ENCODE measurements around the gene MAPK6.

The MAPK6 gene

GRCh38 chr15:52010633-52011595 lies 8.1 kb upstream of the MAPK6 start:
- peak; percentile 94 for DNase-seq (ENCODE audit: low read depth)
- peak overlapping the region; percentile 35 for H3K4me3 ChIP-seq (ENCODE audit: low read depth, low read length)
- TF ChIP-seq, protein P1, sequence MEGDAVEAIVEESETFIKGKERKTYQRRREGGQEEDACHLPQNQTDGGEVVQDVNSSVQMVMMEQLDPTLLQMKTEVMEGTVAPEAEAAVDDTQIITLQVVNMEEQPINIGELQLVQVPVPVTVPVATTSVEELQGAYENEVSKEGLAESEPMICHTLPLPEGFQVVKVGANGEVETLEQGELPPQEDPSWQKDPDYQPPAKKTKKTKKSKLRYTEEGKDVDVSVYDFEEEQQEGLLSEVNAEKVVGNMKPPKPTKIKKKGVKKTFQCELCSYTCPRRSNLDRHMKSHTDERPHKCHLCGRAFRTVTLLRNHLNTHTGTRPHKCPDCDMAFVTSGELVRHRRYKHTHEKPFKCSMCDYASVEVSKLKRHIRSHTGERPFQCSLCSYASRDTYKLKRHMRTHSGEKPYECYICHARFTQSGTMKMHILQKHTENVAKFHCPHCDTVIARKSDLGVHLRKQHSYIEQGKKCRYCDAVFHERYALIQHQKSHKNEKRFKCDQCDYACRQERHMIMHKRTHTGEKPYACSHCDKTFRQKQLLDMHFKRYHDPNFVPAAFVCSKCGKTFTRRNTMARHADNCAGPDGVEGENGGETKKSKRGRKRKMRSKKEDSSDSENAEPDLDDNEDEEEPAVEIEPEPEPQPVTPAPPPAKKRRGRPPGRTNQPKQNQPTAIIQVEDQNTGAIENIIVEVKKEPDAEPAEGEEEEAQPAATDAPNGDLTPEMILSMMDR (IDR thresholded peaks at IDR 0.05; ENCODE audit: insufficient read depth, low read depth, low read length, missing control alignments): no peak

DNA sequence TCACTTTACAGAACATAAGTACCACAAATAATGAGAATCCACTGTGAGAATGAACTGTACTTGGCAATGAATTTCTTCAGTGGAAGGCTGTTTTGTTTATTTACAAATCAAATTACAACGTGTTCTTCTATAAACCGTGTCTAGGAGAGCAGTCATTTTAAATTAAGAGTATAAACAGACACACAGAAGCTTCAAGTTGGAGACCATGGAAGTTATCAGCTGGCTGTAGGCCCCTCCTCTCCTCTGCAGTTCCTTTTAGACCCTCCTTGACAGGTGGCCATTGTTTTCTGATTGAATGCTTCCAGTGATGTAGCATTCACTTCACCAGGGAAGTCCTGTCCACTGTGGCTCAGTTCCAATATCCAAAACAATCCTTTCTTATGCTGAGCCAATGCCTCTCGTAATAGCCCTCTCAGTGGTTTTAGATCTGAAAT lies 7.3 kb upstream of the MAPK6 start:
- TF ChIP-seq, protein P1 (IDR thresholded peaks at IDR 0.05; ENCODE audit: insufficient read depth, low read depth, low read length, missing control alignments): no peak
- H3K4me3 ChIP-seq (ENCODE audit: low read depth, low read length): no peak overlapping the region
- peak; percentile 25 for DNase-seq (ENCODE audit: low read depth)

DNA sequence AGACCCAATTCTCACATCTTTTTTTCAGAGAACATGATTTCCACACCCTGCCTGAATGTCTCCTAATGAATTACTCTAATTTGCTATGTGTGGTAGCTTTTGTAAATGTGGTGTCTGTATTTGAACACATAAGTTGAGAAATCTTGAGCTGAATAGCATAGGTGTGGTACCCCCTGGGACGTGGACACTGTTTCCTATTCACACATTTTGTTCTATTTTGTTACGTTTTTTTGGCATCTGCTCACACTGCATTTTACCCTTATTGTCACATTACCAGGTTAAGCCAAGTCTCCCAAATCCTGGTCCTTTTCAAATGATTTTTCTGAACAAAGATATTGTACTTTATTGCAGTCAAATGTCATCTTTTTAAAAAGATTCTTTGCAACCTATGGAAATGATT lies 6.8 kb upstream of the MAPK6 start:
- H3K4me3 ChIP-seq (ENCODE audit: low read depth, low read length): no peak overlapping the region
- TF ChIP-seq, protein P1 (IDR thresholded peaks at IDR 0.05; ENCODE audit: insufficient read depth, low read depth, low read length, missing control alignments): no peak
- DNase-seq (ENCODE audit: low read depth): no peak

DNA sequence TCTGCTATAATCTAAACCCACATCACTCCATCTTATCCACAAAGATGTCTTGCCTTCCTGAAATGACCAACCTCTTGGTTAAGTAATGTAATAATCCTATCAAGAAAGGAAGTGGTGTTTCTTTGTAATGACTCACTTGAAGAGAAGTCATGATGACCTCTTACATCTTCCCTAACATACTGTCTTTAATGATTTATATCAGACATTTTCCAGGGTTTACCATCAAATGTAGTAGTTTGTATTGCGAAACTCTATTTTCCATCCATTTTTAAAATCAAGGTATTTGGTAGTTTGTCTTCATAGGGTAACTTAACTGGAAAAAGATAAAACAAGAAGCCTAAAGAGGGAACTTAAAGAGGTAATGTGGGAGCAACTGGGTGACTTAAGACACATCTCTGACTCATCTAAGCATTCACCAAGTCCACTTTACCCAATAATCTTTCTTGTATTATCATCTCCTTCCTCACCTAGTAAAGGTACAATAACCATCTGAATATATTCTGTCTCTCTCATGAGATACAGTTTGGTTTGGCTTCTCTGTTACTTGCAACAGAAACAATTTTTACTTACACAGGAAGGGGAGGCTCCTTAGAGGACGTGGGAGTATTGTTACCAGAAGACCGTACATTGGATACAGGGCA lies 5.7 kb upstream of the MAPK6 start:
- H3K4me3 ChIP-seq (ENCODE audit: low read depth, low read length): no peak overlapping the region
- TF ChIP-seq, protein P1 (IDR thresholded peaks at IDR 0.05; ENCODE audit: insufficient read depth, low read depth, low read length, missing control alignments): no peak
- DNase-seq (ENCODE audit: low read depth): peak; percentile 73

DNA sequence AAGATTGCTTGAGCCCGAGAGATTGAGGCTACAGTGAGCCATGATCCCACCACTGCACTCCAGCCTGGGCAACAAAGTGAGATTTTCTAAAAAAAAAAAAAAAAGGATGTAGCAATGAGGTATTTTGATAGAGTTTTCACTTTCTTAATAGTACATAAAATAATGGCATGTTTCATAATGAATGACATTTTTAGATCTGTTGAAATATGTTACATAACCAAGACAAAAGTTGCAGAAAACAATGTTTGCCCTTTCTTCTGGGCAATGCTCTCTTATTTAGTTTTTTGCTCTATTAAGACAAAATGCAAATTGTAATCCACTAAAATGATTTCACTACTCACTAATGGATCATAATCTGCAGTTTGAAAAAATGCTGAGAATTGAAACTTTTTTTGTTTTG lies 4.4 kb upstream of the MAPK6 start:
- H3K4me3 ChIP-seq (ENCODE audit: low read depth, low read length): no peak overlapping the region
- DNase-seq (ENCODE audit: low read depth): no peak
- TF ChIP-seq, protein P1 (IDR thresholded peaks at IDR 0.05; ENCODE audit: insufficient read depth, low read depth, low read length, missing control alignments): no peak

GRCh38 chr15:52016316-52016715 lies 2.7 kb upstream of the MAPK6 start:
- TF ChIP-seq, protein P1 (IDR thresholded peaks at IDR 0.05; ENCODE audit: insufficient read depth, low read depth, low read length, missing control alignments): no peak
- no peak overlapping the region for H3K4me3 ChIP-seq (ENCODE audit: low read depth, low read length)
- no peak for DNase-seq (ENCODE audit: low read depth)
